Kidney epithelial cell (primary cell): Measurements from ENCODE around the gene FUT1. TPM values are rescaled to one million over a fixed set of nuclear protein-coding genes. Genes with fewer than 3 reads are reported as not detected.

Experiments
- DNase-seq: peaks from one replicate; pipeline ENCODE4 v3.0.0-alpha.2; 2010; ENCODE audit warnings: low read depth
- H3K27me3 ChIP-seq: 2 replicates; pipeline ENCODE4 v1.6.0; 2011; ENCODE audit warnings: low read length; ENCODE audit not compliant: control insufficient read depth, insufficient read depth
- H3K36me3 ChIP-seq: 2 replicates; pipeline ENCODE4 v1.5.1; 2011; ENCODE audit warnings: low read length; ENCODE audit not compliant: control insufficient read depth, insufficient read depth
- H3K4me3 ChIP-seq: 2 replicates; pipeline ENCODE4 v1.5.1; 2011; ENCODE audit warnings: low read depth, mild to moderate bottlenecking, control low read depth, low read length
- CTCF ChIP-seq: IDR thresholded peaks from 2 replicates; pipeline ENCODE4 v1.5.1; 2011; ENCODE audit warnings: mild to moderate bottlenecking, moderate library complexity, low read length, control low read depth, inconsistent platforms; ENCODE audit not compliant: insufficient read depth, poor library complexity, severe bottlenecking
- total RNA-seq: library from RNA; depleted of rRNA; stranded (reverse); fragments of >200 nt; gene quantifications from 2 replicates; pipeline ENCODE4 v1.2.3, GENCODE V29; 2015

Gene FUT1
- total RNA-seq, 1 donor from 2014 or later, result 10.4 TPM

GRCh38 chr19:48738557-48739403 is 13.7 kb downstream of the FUT1 start:
- H3K4me3 ChIP-seq, result peak overlapping the region; percentile 31

GRCh38 chr19:48737360-48737998 is 15.0 kb downstream of the FUT1 start:
- peaks cover 14% of the 10 kb centered on the region for H3K27me3 ChIP-seq
- no peak for TF ChIP-seq CTCF
- H3K36me3 ChIP-seq, result no peaks in the 10 kb centered on the region
- no peak overlapping the region for H3K4me3 ChIP-seq
- DNase-seq, result no peak

More at GRCh38 chr19:48738557-48739403, 13.7 kb downstream of the FUT1 start:
- H3K27me3 ChIP-seq, result peaks cover 14% of the 10 kb centered on the region
- no peaks in the 10 kb centered on the region for H3K36me3 ChIP-seq
- DNase-seq, result no peak
- no peak for TF ChIP-seq CTCF

- no peak for DNase-seq
- H3K4me3 ChIP-seq, result peak overlapping the region; percentile 29
- H3K36me3 ChIP-seq, result no peaks in the 10 kb centered on the region
- no peak for TF ChIP-seq CTCF
- peaks cover 10% of the 10 kb centered on the region for H3K27me3 ChIP-seq
These were observed 17.3 kb downstream of the FUT1 start for GRCh38 chr19:48735031-48735615.

GRCh38 chr19:48734625-48735024 is 17.8 kb downstream of the FUT1 start:
- Histone ChIP-seq H3K36me3 (no peaks in the 10 kb centered on the region), H3K4me3 (no peak overlapping the region), H3K27me3 (peaks cover 5% of the 10 kb centered on the region)
- no peak for TF ChIP-seq CTCF
- DNase-seq, result no peak

- Histone ChIP-seq H3K27me3 (no peaks in the 10 kb centered on the region), H3K4me3 (no peak overlapping the region), H3K36me3 (no peaks in the 10 kb centered on the region)
- DNase-seq, result no peak
- TF ChIP-seq CTCF, result no peak
These were observed 21.0 kb downstream of the FUT1 start for GRCh38 chr19:48731452-48731851.
